Left colon (tissue), 2 donors: ENCODE data around the gene PIEZO2. TPM values are rescaled to one million over a fixed set of nuclear protein-coding genes. Genes with fewer than 3 reads are reported as not detected.

Source experiments
- ATAC-seq: fragments of 200-7000 bp; cut with Tn5 transposase; one replicate; pipeline ENCODE4 v1.9.1; 2020; ENCODE audit warnings: mild to moderate bottlenecking, moderate library complexity
- DNase-seq, 2 donors: peaks; one replicate each; pipeline ENCODE4 v3.0.0-alpha.2; 2020
- intact Hi-C, 2 donors: fragments of 100-400 bp; cut with DNase I in 1 of 2; cut with micrococcal nuclease in 1 of 2; formaldehyde crosslinking; loops; one replicate each; pipeline versions ENCODE4 v1.11.2 to v1.14.0; 2022; cut with DNase I, micrococcal nuclease
- total RNA-seq, 2 donors: library from RNA; stranded (reverse); fragmentation: NEBNext Ultra II Directional; extraction: Animal tissue kit (Norgen Biotek cat#: 25700); gene quantifications; one replicate each; pipeline ENCODE4 v1.2.1, GENCODE V29; 2021
- donor health status: DM: no; HTN: no; CAD: no.
- donor health status: DM: yes; HTN: yes; CAD: no.

PIEZO2 gene
- total RNA-seq, 2 donors from 2014 or later, result 1.3 to 1.4 TPM

- no peak for DNase-seq
- intact Hi-C loops, result no loop called here
- no peak for ATAC-seq
Observed at GRCh38 chr18:10896851-10897250, 252.5 kb downstream of the PIEZO2 start.

- ATAC-seq, result no peak
- no peak for DNase-seq
- intact Hi-C loops, result no loop called here
Observed at GRCh38 chr18:10895976-10896375, 253.4 kb downstream of the PIEZO2 start.

- intact Hi-C loops, result no loop called here
- ATAC-seq (no peak), DNase-seq (no peak)
Observed at GRCh38 chr18:10894501-10894900, 254.9 kb downstream of the PIEZO2 start.

- DNase-seq (no peak), ATAC-seq (no peak)
- intact Hi-C loops, result no loop called here
Observed at GRCh38 chr18:10893761-10894160, 255.6 kb downstream of the PIEZO2 start.

- intact Hi-C loops, result no loop called here
Observed at GRCh38 chr18:10893196-10893595, 256.2 kb downstream of the PIEZO2 start.

GRCh38 chr18:10892786-10893185 is 256.6 kb downstream of the PIEZO2 start:
- ATAC-seq, result no peak
- intact Hi-C loops, result no loop called here
- DNase-seq, result no peak

More at GRCh38 chr18:10893196-10893595, 256.2 kb downstream of the PIEZO2 start:
- ATAC-seq, result no peak
- DNase-seq, result no peak

GRCh38 chr18:10890022-10890421 is 259.3 kb downstream of the PIEZO2 start:
- intact Hi-C loops, result no loop called here
- DNase-seq (no peak), ATAC-seq (no peak)

- intact Hi-C loops, result no loop called here
- DNase-seq (no peak), ATAC-seq (no peak)
Observed at GRCh38 chr18:10878703-10879102, 270.7 kb downstream of the PIEZO2 start.

- ATAC-seq, result no peak
- no peak for DNase-seq
Observed at GRCh38 chr18:10877987-10878386, 271.4 kb downstream of the PIEZO2 start.

GRCh38 chr18:10875811-10876210 is 273.6 kb downstream of the PIEZO2 start:
- no peak for DNase-seq
- ATAC-seq, result no peak
- intact Hi-C loops, result no loop called here

More at GRCh38 chr18:10877987-10878386, 271.4 kb downstream of the PIEZO2 start:
- intact Hi-C loops, result no loop called here

GRCh38 chr18:10872304-10872703 is 277.1 kb downstream of the PIEZO2 start:
- intact Hi-C loops, result no loop called here
- ATAC-seq (no peak), DNase-seq (no peak)

- intact Hi-C loops, result no loop called here
- no peak for ATAC-seq
Observed at GRCh38 chr18:10864722-10865121, 284.6 kb downstream of the PIEZO2 start.

GRCh38 chr18:10863026-10863425 is 286.3 kb downstream of the PIEZO2 start:
- ATAC-seq, result no peak
- no peak for DNase-seq
- intact Hi-C loops, result no loop called here

More at GRCh38 chr18:10864722-10865121, 284.6 kb downstream of the PIEZO2 start:
- DNase-seq, result no peak

- no peak for DNase-seq
- no peak for ATAC-seq
- intact Hi-C loops, result no loop called here
Observed at GRCh38 chr18:10860928-10861327, 288.4 kb downstream of the PIEZO2 start.

GRCh38 chr18:10860382-10860781 is 289.0 kb downstream of the PIEZO2 start:
- ATAC-seq (no peak), DNase-seq (no peak)
- intact Hi-C loops, result no loop called here

GRCh38 chr18:10858477-10858876 is 290.9 kb downstream of the PIEZO2 start:
- intact Hi-C loops, result loop anchor here (10.0 kb wide), 1 partner anchor 296 kb away; no protein-coding TSS in a partner anchor
- ATAC-seq (no peak), DNase-seq (no peak)

GRCh38 chr18:10856132-10856531 is 293.2 kb downstream of the PIEZO2 start:
- intact Hi-C loops, result loop anchor here (10.0 kb wide), 1 partner anchor 299 kb away; no protein-coding TSS in a partner anchor
- DNase-seq (no peak), ATAC-seq (no peak)

GRCh38 chr18:10852385-10853303 is 296.7 kb downstream of the PIEZO2 start:
- no peak for ATAC-seq
- intact Hi-C loops, result loop anchor here (2.0 to 10.0 kb wide), 2 partner anchors 188 to 302 kb away; no protein-coding TSS in a partner anchor

GRCh38 chr18:10851824-10852319 is 297.5 kb downstream of the PIEZO2 start:
- DNase-seq, result no peak
- intact Hi-C loops, result loop anchor here (2.0 to 10.0 kb wide), 2 partner anchors 189 to 303 kb away; no protein-coding TSS in a partner anchor

More at GRCh38 chr18:10852385-10853303, 296.7 kb downstream of the PIEZO2 start:
- no peak for DNase-seq

GRCh38 chr18:10850840-10851239 is 298.5 kb downstream of the PIEZO2 start:
- intact Hi-C loops, result loop anchor here (10.0 kb wide), 1 partner anchor 304 kb away; no protein-coding TSS in a partner anchor
- ATAC-seq, result no peak
- no peak for DNase-seq

More at GRCh38 chr18:10851824-10852319, 297.5 kb downstream of the PIEZO2 start:
- no peak for ATAC-seq
